Activated CD8-positive, alpha-beta memory T cell treated with anti-CD3 and anti-CD28 coated beads for 36 hours (primary cell): Measurements from ENCODE around the gene DIP2C. TPM values are rescaled to one million over a fixed set of nuclear protein-coding genes. Genes with fewer than 3 reads are reported as not detected.
"Not testable (repeated sequence)": the region's sequence is repeated elsewhere in the genome, so short reads cannot be mapped to it uniquely, and the experiment has no call there.

ENCODE experiments used
- CTCF ChIA-PET: fragments of 350-600 bp; sonication (Branson Sonifier 250); formaldehyde crosslinking; loops from one replicate; lab custom pipeline; 2021; ENCODE audit warnings: antibody characterized with exemption; lab: Charles Lee
- POLR2A ChIA-PET: fragments of 350-600 bp; sonication (Branson Sonifier 250); formaldehyde crosslinking; loops from one replicate; lab custom pipeline; 2021; ENCODE audit warnings: antibody characterized with exemption; lab: Charles Lee
- total RNA-seq, 2 experiments: library from RNA; stranded (reverse); gene quantifications; one replicate each; pipeline ENCODE4 v1.2.3, GENCODE V29; 2021

The DIP2C gene
- total RNA-seq, 2 experiments from 2014 or later: 0.08 TPM

DNA sequence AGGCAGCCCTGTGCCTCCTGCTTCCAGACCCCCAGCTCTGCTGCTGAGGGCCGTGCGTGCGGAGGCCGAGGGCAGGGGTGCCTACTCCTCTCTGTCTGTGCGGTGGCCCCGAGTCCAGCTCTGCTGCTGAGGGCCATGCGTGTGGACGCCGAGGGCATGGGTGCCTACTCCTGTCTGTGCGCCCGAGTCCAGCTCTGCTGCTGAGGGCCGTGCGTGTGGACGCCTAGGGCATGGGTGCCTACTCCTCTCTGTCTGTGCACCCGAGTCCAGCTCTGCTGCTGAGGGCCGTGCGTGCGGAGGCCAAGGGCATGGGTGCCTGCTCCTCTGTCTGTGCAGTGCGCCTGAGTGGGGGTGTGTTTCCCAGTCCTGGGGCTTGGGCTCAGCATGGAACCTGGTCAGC is 411.5 kb downstream of the DIP2C start:
- ChIA-PET CTCF (no interaction called here), POLR2A (no interaction called here)

DNA sequence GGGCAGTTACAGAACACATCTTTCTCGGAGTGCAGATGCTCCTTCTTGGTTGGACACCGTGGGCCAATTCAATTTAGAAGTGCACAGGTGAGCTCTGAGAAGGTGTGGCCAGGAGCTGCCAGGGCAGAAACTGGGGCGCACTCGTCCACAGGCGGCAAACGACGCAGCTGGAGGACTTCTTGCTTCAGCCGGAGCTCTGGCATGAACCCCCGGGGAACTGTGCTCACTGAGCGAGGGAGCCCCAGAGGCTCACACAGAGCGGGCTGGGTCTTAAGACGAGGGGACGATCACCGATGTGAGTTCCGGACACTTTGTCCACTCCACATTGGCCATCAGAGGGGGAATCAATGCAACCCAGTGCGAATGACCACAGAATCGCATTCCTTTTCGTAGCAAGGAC is 413.8 kb downstream of the DIP2C start:
- ChIA-PET POLR2A (no interaction called here), CTCF (no interaction called here)

DNA sequence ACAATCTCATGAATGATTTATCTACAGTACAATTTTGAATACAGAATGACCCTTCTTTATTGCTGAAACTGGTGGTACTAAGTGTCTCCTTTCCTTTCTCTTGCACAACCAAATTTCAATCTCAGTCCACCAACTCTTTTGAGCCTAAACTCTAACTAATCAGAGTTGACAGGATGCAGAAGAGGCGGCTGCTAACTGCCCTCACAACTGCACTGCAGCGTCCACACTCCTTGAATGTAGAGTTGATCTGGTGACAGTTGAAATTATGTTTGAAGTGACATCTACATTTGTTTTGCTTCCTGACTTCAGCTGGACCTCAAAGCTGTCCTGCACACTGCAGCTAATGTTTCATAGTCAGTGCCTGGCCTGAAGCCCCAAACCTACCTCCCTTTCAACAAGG is 414.6 kb downstream of the DIP2C start:
- ChIA-PET POLR2A (no interaction called here), CTCF (no interaction called here)

DNA sequence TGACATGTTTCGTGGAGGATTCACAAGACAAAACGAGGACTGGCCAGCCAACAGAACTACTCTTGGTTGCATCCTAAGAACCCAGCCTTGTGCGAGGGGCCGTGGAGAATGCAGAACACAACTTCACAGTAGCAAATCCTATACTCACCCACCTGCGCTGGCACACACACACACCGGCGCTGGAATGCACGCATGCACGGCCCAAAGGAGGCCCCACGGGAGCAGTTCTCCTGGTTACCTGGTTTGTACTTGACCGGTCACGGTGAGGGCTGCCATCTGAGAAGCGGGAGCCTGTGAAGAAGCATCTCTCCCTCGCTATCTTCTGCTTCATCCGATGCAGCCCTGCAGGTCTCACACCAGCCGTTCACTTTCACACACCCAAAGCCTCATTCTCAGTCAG is 416.4 kb downstream of the DIP2C start:
- ChIA-PET CTCF (no interaction called here), POLR2A (no interaction called here)

DNA sequence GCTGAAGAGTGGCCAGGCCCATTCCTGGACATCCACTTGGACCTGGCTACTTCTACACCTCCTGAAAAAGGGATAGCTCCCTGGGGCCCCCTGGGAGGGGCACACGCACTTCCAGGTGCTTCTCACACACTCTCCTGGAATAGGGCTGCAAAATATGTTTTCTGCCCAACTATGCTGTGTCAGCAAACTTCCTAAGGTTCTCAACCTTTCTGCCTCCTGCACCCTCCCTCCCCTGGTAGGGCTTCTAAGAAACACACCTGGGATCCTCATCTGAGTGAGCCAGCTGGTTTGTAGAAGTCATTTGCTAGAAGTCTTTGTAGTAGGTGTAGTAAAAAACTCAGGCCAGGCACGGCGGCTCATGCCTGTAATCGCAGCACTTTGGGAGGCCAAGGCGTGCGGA is 417.7 kb downstream of the DIP2C start:
- ChIA-PET POLR2A (no interaction called here), CTCF (no interaction called here)

DNA sequence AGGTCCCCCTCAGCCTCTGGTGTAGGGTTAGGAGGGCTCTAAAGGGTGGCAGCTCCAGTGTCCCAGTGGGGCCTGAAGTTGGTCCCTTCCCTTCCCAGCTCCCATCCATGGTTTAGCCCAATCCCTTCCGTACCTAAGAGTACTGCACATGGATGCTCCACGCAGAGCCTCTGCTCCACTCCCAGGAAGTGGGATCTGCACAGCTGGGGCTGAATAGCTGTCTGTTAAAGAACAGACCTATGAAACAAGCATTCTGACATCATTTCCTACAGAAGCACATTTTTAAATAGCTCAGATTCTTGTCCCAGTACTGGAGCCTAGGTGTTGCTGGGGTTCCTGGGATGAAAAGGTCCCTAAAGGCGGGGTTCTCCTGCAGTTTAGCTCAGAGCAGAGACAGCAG is 418.3 kb downstream of the DIP2C start:
- CTCF ChIA-PET: no interaction called here
- POLR2A ChIA-PET: no interaction called here

DNA sequence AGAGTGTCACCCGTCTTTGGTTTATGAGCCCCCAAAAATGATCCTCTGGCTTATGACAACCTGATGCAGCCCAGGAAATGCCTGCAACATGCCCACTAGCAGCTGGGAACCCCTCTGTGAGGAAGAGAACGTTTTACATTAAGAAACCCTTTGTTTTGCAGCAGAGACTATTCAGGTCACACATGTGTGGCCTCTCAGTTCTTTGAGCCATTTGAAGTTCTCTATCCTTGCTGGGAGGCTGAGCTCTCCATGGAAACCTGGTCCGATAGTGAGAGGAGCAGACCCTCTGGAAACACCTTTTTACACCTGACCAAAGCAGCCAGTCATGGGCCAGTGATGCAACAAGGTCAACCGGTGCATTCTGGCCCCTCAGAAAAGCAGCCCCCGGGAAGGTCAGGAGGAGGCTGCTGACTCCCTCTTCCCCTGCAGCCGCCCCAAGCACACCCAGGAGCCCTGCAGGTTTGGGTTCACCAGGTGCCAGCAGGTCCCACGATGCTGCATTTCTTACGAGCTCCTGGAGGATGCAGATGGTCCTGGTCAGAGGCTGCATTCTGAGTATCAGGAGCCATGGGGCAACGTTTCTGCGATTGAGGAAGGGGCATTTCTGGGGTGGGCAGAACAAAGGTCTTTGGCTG is 419.9 kb downstream of the DIP2C start:
- ChIA-PET CTCF (no interaction called here), POLR2A (no interaction called here)

DNA sequence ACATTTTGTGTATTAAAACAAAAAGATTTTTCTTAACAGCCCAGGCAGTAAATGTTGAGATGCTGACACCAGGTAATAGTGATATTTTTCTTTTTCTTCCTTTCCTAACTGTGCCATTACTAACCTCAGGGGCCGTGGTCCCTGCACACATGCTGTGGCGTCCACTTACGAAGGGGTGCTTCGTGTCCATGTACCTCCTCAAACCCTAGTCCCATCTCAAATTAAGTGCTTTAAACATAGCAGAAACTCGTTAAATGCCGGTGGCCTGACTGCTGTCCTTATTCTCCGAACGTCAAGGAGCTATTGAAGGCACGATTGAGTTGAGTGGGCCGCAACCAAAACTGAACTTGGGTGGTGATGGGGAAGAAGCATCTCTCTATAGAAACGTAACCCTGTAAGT is 421.8 kb downstream of the DIP2C start:
- ChIA-PET POLR2A (no interaction called here), CTCF (no interaction called here)

DNA sequence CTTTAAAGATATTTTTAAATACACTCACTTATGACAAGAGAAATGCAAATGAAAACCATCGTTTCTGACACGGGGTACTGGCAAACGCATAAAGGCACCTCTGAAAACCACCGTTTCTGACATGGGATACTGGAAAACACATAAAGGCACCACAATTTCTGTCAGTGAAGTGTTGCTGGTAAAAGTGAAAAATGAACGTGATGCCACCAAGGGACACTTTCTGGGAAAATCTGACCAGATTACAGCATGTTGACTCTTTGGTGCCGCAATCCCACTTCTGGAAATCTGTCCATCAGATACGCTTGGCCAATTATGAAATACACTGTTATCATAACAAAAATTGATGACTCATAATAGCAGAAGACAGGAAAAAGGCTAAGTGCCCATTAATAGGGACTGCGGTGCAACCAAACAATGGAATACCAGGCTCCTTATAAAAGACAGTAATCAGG is 422.5 kb downstream of the DIP2C start:
- POLR2A ChIA-PET: no interaction called here
- CTCF ChIA-PET: no interaction called here

DNA sequence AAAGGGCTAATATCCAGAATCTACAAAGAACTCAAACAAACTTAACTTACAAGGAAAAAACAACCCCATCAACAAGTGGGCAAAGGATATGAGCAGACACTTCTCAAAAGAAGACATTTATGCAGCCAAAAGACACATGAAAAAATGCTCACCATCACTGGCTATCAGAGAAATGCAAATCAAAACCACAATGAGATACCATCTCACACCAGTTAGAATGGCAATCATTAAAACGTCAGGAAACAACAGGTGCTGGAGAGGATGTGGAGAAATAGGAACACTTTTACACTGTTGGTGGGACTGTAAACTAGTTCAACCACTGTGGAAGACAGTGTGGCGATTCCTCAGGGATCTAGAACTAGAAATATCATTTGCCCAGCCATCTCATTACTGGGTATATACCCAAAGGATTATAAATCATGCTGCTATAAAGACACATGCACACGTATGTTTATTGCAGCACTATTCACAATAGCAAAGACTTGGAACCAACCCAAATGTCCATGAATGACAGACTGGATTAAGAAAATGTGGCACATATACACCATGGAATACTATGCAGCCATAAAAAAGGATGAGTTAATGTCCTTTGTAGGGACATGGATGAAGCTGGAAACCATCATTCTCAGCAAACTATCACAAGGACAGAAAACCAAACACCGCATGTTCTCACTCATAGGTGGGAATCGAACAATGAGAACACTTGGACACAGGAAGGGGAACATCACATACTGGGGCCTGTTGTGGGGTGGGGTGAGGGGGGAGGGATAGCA is 423.5 kb downstream of the DIP2C start:
- POLR2A ChIA-PET, CTCF ChIA-PET: not testable (repeated sequence)

DNA sequence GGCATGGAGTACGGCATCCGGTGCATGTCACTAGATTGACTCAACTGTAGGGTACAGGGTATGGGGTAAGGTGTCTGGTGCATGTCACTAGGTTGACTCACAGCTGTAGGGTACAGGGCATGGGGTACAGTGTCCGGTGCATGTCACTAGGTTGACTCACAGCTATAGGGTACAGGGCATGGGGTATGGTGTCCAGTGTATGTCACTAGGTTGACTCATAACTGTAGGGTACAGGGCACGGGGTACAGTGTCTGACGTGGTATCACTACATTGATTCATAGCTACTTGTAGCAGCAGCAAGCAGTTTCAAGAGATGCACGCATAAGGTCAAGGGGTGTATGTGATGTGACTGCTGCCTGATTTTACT is 424.4 kb downstream of the DIP2C start:
- CTCF ChIA-PET, POLR2A ChIA-PET: not testable (repeated sequence)

DNA sequence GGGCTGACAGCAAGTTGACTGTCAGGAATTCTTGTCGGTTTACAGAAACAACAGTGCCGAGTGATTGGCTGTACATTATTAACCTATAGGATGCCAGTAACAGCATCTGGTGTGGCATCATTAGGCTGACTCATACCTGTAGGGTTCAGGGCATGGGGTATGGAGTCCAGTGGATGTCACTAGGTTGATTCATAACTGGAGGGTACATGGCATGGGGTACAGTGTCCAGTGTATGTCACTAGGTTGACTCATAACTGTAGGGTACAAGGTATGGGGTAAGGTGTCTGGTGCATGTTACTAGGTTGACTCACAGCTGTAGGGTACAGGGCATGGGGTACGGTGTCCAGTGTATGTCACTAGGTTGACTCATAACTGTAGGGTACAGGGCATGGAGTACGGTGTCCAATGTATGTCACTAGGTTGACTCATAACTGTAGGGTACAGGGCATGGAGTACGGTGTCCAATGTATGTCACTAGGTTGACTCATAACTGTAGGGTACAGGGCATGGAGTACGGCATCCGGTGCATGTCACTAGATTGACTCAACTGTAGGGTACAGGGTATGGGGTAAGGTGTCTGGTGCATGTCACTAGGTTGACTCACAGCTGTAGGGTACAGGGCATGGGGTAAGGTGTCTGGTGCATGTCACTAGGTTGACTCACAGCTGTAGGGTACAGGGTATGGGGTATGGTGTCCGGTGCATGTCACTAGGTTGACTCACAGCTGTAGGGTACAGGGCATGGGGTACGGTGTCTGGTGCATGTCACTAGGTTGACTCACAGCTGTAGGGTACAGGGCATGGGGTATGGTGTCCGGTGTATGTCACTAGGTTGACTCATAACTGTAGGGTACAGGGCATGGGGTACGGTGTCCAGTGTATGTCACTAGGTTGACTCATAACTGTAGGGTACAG is 425.1 kb downstream of the DIP2C start:
- POLR2A ChIA-PET, CTCF ChIA-PET: not testable (repeated sequence)

DNA sequence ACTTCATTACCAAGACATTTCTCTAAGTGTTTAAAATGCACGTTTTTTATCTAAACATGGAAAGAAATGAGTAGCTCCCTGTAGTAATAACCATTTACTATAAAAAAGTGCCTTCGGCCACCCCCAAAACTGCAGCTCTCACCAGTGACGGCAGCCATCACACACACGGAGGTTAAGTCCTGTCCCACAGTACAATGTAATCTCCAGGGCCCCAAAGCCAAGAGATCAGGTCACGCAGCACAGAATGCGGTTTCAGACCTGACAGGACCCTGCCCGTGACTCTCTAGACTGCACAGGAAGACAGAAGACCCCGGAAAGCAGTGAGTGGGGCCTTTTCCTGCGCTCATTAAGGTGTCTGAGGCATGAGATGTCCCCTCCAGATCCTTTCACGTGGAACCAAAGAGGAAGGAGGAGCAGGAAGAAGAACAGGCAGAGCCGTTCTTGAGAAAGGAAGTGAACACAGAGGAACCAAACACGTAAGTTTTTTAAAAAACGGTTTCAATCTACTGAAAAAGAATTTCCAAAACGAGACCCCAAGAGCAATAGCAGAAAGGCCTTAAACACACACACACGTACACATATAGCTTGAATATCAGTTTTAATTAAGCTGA is 428.5 kb downstream of the DIP2C start:
- POLR2A ChIA-PET: no interaction called here
- CTCF ChIA-PET: no interaction called here

DNA sequence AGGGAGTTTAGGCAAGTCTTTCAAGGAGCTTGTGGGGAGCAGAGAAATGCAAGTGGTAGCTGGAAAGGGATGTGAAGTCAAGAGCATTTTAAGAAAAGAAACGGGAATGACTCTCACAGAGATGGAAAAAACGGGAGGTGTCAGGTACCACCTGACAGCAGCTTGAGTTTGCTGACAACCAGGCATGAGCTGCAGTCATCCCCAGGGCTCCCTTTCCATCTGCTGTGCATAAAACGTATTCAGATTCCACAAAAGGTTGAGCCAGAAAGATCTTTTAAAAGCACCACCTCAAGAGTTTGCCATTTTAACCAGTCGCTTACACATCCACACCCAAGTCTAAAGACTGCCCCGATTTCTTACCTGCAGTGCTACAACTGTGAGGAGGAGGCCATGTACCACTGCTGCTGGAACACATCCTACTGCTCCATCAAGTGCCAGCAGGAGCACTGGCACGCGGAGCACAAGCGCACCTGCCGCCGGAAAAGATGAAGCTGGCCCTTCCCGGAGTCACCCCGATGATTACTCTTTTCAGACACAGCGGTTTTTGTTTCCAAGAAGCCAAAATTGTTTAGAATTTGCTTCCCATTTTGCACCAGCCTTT is 437.4 kb downstream of the DIP2C start:
- CTCF ChIA-PET: no interaction called here
- POLR2A ChIA-PET: no interaction called here

DNA sequence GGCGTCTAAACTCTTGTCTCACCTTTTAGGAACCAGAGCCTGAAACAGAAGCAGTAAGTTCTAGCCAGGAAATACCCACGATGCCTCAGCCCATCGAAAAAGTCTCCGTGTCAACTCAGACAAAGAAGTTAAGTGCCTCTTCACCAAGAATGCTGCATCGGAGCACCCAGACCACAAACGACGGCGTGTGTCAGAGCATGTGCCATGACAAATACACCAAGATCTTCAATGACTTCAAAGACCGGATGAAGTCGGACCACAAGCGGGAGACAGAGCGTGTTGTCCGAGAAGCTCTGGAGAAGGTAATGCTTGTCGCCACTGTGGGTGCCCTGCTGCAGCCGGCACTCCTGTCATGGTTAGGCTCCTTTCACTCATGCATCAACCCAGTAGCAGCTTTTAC is 441.2 kb downstream of the DIP2C start:
- CTCF ChIA-PET: no interaction called here
- POLR2A ChIA-PET: no interaction called here

DNA sequence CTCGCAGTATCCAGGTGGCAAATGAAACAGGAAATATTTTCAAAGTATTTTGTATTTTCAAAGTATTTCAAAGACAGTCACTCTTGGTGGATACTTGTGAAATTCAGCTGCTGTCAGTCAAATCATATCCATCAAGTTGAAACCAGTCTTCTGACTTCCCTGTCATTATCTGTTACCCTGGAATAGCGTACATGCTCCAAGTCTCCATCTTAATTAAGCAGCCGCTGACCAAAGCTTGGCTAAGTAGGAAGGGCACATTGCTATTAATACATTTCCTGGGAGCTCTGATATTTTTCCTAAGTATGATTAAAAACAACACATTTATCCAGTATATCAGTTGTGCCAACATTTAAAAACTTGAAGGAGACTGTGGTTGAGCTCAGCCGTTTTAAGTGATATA is 442.0 kb downstream of the DIP2C start:
- CTCF ChIA-PET: no interaction called here
- POLR2A ChIA-PET: no interaction called here

DNA sequence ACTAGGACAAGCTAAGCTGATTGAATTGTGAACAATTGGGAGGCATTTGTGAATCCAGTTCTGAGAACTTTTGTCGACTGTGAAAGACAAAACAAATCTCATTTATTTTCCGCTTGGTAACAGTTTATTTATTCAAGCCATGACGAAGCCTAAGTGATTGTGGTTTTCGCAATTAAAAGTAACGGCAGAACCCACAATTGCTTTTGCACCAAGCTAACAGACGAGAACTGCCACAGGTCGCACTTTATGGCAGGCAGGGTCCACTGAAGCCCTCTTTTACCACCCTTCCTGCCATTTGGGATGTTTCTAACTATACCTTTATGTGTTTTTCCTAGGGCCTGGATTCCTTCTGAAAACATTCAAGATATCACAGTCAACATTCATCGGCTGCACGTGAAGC is 443.0 kb downstream of the DIP2C start:
- ChIA-PET POLR2A (no interaction called here), CTCF (no interaction called here)

DNA sequence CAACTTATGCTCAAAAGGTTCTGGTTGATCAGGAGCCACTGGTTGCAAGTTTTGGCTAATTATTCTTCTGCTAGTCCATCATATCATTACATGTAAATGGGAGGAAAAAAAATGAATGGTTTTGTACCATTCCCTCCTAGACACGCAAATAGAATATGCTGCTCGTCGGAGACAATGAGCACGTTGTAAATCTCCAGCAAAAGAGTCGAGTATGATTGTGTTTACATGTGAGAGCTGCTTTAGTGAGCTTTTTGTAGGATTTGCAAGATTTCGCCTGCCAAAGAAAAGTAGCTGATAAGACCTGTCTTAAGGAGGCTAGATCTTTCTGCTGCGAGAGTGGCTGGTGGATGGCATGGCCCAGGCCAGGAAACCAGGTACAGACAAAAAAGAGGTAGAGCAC is 445.2 kb downstream of the DIP2C start:
- ChIA-PET CTCF (no interaction called here), POLR2A (no interaction called here)

DNA sequence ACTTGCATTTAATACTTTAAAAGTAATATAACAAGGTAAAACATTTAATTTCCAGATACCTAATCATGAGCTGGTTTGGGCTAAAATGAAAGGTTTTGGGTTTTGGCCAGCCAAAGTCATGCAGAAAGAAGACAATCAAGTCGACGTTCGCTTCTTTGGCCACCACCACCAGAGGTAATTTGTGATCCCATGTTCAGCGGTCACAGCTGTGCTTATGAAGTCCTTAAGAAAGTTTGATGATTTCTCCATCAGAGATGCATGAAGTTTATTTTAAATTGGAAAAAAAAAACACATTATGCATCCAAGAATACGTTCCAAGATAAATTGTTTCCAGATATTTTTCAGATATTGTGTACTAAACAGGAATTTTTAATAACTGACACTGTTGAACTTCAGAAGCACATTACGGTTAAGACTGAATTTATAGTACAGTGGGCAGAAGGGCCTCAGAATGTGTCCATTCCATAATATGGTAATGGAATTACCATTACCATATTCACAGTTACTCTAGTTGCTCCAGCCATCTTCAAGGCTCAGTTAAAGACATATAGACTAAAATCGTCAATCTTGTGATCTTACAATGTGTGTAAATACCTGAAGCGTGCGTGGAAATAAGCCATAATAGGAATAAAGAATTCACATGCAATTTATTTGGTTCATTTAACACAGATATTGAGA is 447.4 kb downstream of the DIP2C start:
- POLR2A ChIA-PET: no interaction called here
- CTCF ChIA-PET: no interaction called here
